Ovary (tissue), 3 donors: ENCODE data around the gene JARID2.

Experiments
- CTCF ChIP-seq, 3 donors: fragments of 450-650 bp in 2 of 3; fragments of 200-600 bp in 1 of 3; IDR thresholded peaks; one replicate each; pipeline versions ENCODE4 v1.5.1 to v1.8.0; 2016 to 2022; ENCODE audit warnings: antibody characterized with exemption in 3 of 3, mild to moderate bottlenecking in 1 of 3
- POLR2A ChIP-seq: fragments of 450-650 bp; IDR thresholded peaks from one replicate; pipeline ENCODE4 v1.6.1; 2017; ENCODE audit warnings: antibody characterized with exemption, mild to moderate bottlenecking, moderate library complexity
- donor health status: DM: no; HTN: no; CAD: no.

- TF ChIP-seq CTCF (IDR thresholded peaks at IDR 0.05) (no peak), POLR2A (no peak)
These were observed 292.2 kb downstream of the JARID2 start for GRCh38 chr6:15538106-15538505.
